ENCODE data around the gene LGI4.

The LGI4 gene

GRCh38 chr19:35088131-35088913 lies 46.5 kb downstream of the LGI4 start:
- no peak for DNase-seq (ENCODE audit: low read depth in 3 of 3, low spot score in 1 of 3)

- no peak for DNase-seq (ENCODE audit: low read depth in 3 of 3, low spot score in 1 of 3)
Observed at GRCh38 chr19:35087393-35087792, 47.5 kb downstream of the LGI4 start.

GRCh38 chr19:35086455-35086854 lies 48.4 kb downstream of the LGI4 start:
- no peak for DNase-seq (ENCODE audit: low read depth in 3 of 3, low spot score in 1 of 3)

GRCh38 chr19:35085947-35086346 lies 48.9 kb downstream of the LGI4 start:
- DNase-seq (ENCODE audit: low read depth in 3 of 3, low spot score in 1 of 3): no peak

- DNase-seq (ENCODE audit: low read depth in 3 of 3, low spot score in 1 of 3): no peak
Observed at GRCh38 chr19:35084509-35084762, 50.4 kb downstream of the LGI4 start.

GRCh38 chr19:35083691-35084508 lies 51.0 kb downstream of the LGI4 start:
- DNase-seq (ENCODE audit: low read depth in 3 of 3, low spot score in 1 of 3): no peak

GRCh38 chr19:35081201-35081600 lies 53.7 kb downstream of the LGI4 start:
- no peak for DNase-seq (ENCODE audit: low read depth in 3 of 3, low spot score in 1 of 3)

- DNase-seq (ENCODE audit: low read depth in 3 of 3, low spot score in 1 of 3): no peak
Observed at GRCh38 chr19:35080613-35081170, 54.2 kb downstream of the LGI4 start.

- no peak for DNase-seq (ENCODE audit: low read depth in 3 of 3, low spot score in 1 of 3)
Observed at GRCh38 chr19:35079826-35080225, 55.0 kb downstream of the LGI4 start.

GRCh38 chr19:35077411-35078223 lies 57.2 kb downstream of the LGI4 start:
- DNase-seq (ENCODE audit: low read depth in 3 of 3, low spot score in 1 of 3): no peak

- no peak for DNase-seq (ENCODE audit: low read depth in 3 of 3, low spot score in 1 of 3)
Observed at GRCh38 chr19:35076657-35077056, 58.2 kb downstream of the LGI4 start.

- DNase-seq (ENCODE audit: low read depth in 3 of 3, low spot score in 1 of 3): no peak
Observed at GRCh38 chr19:35076026-35076370, 58.9 kb downstream of the LGI4 start.

GRCh38 chr19:35075202-35076025 lies 59.4 kb downstream of the LGI4 start:
- no peak for DNase-seq (ENCODE audit: low read depth in 3 of 3, low spot score in 1 of 3)

Measured in stimulated activated CD4-positive, alpha-beta T cell treated with anti-CD3 and anti-CD28 coated beads, TNF-alpha, amount 100 ng/mL, for 1 hour (primary cell).